GM18951 (cell line): Measurements from ENCODE around the gene ASB1.

Experiments used
- POLR2A ChIP-seq: IDR thresholded peaks from 4 replicates; pipeline ENCODE4 v1.6.1; 2011; ENCODE audit warnings: mild to moderate bottlenecking; ENCODE audit not compliant: insufficient read length, insufficient read depth; ENCODE audit errors: extremely low read depth
- in situ Hi-C: fragments of 300-500 bp; cut with MboI; formaldehyde crosslinking; loops from one replicate; pipeline ENCODE4 v1.12.0; 2022; ENCODE audit warnings: low sequenced_read_pairs, mixed read lengths, inconsistent platforms; ENCODE audit not compliant: unreplicated experiment

The ASB1 gene

GRCh38 chr2:238448031-238448955 lies 21.6 kb downstream of the ASB1 start:
- in situ Hi-C loops, result no loop called here
- no peak for TF ChIP-seq POLR2A

GRCh38 chr2:238449241-238449640 lies 22.5 kb downstream of the ASB1 start:
- in situ Hi-C loops, result no loop called here
- no peak for TF ChIP-seq POLR2A

- no peak for TF ChIP-seq POLR2A
- in situ Hi-C loops, result no loop called here
These were observed 23.2 kb downstream of the ASB1 start for GRCh38 chr2:238449909-238450417.

- no peak for TF ChIP-seq POLR2A
- in situ Hi-C loops, result no loop called here
These were observed 23.7 kb downstream of the ASB1 start for GRCh38 chr2:238450440-238450861.

- no peak for TF ChIP-seq POLR2A
- in situ Hi-C loops, result no loop called here
These were observed 27.1 kb downstream of the ASB1 start for GRCh38 chr2:238453842-238454241.

GRCh38 chr2:238456449-238456848 lies 29.7 kb downstream of the ASB1 start:
- TF ChIP-seq POLR2A, result no peak
- in situ Hi-C loops, result no loop called here

- no peak for TF ChIP-seq POLR2A
- in situ Hi-C loops, result no loop called here
These were observed 30.5 kb downstream of the ASB1 start for GRCh38 chr2:238456970-238457926.

- in situ Hi-C loops, result no loop called here
These were observed 31.2 kb downstream of the ASB1 start for GRCh38 chr2:238457927-238458324.

GRCh38 chr2:238458651-238459050 lies 31.9 kb downstream of the ASB1 start:
- TF ChIP-seq POLR2A, result no peak
- in situ Hi-C loops, result no loop called here

More at GRCh38 chr2:238457927-238458324, 31.2 kb downstream of the ASB1 start:
- no peak for TF ChIP-seq POLR2A

- in situ Hi-C loops, result no loop called here
- TF ChIP-seq POLR2A, result no peak
These were observed 32.4 kb downstream of the ASB1 start for GRCh38 chr2:238459081-238459629.

- TF ChIP-seq POLR2A, result no peak
- in situ Hi-C loops, result no loop called here
These were observed 34.3 kb downstream of the ASB1 start for GRCh38 chr2:238461051-238461450.

GRCh38 chr2:238461491-238461890 lies 34.8 kb downstream of the ASB1 start:
- TF ChIP-seq POLR2A, result no peak
- in situ Hi-C loops, result no loop called here

- no peak for TF ChIP-seq POLR2A
- in situ Hi-C loops, result no loop called here
These were observed 35.2 kb downstream of the ASB1 start for GRCh38 chr2:238461916-238462315.
